ENCODE measurements around the gene NEU1.
"Not testable (repeated sequence)": the region's sequence is repeated elsewhere in the genome, so short reads cannot be mapped to it uniquely, and the experiment has no call there.

DNA sequence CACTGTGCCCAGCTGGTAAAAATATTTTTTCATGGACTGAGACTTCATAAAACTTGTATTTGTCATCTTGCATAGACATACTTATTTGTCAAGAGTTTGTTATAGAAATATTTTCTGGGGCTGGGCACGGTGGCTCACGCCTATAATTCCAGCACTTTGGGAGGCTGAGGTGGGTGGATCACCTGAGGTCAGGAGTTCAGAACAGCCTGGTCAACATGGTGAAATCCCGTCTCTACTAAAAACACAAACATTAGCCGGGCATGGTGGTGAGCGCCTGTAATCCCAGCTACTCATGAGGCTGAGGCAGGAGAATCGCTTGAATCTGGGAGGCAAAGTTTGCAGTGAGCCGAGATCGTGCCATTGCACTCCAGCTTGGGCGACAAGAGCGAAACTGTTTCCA, 54.0 kb downstream of the NEU1 start:
- TF ChIP-seq, protein P1, sequence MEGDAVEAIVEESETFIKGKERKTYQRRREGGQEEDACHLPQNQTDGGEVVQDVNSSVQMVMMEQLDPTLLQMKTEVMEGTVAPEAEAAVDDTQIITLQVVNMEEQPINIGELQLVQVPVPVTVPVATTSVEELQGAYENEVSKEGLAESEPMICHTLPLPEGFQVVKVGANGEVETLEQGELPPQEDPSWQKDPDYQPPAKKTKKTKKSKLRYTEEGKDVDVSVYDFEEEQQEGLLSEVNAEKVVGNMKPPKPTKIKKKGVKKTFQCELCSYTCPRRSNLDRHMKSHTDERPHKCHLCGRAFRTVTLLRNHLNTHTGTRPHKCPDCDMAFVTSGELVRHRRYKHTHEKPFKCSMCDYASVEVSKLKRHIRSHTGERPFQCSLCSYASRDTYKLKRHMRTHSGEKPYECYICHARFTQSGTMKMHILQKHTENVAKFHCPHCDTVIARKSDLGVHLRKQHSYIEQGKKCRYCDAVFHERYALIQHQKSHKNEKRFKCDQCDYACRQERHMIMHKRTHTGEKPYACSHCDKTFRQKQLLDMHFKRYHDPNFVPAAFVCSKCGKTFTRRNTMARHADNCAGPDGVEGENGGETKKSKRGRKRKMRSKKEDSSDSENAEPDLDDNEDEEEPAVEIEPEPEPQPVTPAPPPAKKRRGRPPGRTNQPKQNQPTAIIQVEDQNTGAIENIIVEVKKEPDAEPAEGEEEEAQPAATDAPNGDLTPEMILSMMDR (IDR thresholded peaks at IDR 0.05 in 4 of 5, conservative IDR thresholded peaks at IDR 0.05 in 1 of 5), result not testable (repeated sequence)
- not testable (repeated sequence) for TF ChIP-seq POLR2A (IDR thresholded peaks at IDR 0.05)

Data from gastrocnemius medialis (tissue), 4 donors.